GM21619 (cell line): ENCODE results near the gene TECTA.
"Not testable (repeated sequence)": the region's sequence is repeated elsewhere in the genome, so short reads cannot be mapped to it uniquely, and the experiment has no call there.

Source experiments
- ATAC-seq: cut with Tn5 transposase; IDR thresholded peaks from one replicate; pipeline ENCODE4 v1.9.1; 2021; ENCODE audit not compliant: unreplicated experiment

The TECTA gene

DNA sequence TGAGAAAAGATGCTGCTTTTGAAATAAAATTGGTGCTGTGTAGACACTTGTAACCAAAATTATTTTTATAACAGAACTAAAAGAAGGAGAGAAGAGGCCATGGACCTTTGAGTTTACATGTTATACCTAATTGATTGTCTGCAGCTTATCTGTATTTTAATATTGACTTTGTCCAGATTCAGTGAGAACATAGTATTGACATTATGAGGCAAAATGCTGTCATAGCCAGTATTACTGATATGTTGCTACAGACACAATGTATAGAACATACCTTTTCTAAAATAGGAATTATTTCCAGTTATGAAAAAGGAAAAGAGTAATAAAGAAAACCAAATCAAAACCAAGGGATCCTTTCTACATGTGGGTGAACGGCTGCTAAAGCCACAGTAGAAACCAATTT lies 11.5 kb upstream of the TECTA start:
- ATAC-seq = no peak

DNA sequence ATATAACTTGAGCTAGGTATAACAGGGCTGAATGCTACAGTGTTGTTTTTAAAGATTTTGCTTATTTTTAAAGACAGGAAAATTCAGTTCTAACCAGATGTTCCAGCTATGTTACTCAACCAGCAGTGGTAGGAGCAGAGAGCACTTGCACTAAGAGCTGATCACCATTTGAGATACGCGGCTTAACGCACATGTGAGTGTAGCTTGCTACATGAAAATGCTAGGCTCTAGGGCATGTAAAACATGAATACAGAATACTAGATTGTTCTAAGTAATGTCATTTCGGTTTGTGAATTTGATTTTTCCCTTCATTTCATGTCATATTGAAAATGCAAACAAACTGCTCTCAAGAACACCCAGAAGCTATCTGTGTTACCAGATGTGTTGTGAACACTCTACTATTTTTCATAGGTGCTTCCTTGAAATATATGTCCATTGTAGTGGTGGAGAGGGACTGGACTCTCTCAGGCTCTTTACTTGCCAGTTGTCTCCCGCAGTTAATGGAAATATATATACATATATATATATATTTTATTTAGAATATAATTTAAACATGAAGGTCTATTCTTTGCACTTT lies 10.8 kb upstream of the TECTA start:
- no peak for ATAC-seq

DNA sequence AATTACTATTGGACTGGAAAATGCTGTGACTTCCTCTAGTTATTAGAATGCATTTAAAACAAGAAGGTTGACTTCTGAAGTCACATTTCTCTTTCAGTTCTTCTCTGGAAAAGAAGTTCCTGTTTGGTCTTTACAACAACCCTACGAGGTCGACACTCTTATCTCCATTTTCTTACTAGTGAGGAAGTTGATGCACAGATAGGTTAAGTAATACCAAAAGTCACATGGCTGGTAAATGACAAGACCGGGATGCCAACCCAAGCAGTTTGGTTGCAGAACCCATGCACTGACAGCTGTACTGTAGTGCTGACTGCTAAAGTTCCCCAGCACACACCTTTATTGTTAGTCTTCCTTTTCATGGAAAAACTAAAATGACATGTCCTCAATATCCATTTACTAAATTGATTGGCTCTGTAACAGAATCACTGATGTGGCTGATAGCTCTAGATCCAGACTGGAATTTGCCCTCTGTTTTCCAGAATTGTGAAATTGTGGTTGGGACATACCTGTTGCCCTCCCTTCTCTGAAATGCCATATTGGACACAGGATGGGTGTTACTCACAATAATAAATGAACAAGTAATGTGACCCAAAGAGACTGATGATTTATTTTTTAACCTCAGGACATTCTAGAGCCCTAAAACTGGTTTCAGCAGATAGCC lies 9.4 kb upstream of the TECTA start:
- ATAC-seq = no peak

DNA sequence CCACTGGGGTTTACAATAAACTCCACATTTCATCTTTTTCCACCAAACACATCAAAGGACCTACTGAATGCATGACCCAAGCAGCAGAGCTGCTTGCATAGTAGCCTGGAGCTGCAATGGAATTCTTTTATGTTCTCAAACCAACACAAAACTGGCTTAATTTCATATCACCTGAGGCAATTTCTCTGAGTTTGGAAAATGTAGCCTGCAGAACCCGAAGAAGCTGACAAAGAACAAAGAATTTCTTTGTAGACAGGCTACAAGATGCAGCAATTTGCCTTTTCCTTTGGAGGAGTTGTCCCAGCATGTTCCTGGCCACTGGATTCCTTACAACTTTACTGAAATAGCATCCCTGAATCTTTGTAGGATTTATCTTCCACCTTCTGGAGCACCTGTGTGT lies 5.5 kb upstream of the TECTA start:
- no peak for ATAC-seq

DNA sequence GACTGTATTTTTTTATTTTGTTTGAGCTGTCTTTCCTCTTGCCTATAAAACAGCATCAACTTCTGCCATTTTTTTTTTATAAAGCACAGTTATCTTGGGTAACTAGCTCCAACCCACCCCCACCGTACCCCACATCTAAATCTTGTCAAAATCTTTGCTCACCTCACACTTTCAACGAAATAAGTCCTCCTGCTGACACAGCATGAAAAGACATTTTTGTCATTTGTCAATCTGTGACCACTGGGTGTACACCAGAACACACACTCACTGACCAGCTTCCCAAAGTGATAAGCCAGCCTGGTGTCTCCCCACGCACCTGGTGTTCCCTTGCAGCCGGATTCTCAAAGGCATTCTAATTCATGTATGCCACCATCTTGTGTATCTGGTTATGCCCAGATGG lies 1.7 kb upstream of the TECTA start:
- ATAC-seq = no peak

DNA sequence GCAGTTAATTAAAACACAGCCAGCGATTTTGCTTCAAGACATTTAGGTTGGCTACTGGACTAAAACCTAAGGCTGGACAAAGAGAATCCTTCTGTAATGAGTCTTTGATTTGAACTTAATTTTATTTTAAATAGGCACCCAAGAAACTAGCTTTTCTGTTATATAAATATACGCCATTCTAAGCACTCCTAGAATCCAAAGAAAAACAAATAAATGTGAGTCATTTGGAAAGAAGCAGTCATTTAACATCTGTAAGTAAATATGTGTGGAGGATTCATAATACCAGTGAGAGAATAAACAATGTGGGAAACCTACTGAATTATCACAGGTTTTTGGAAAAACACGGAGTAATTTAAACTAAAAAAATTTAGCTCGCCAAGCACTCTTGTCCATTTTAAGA lies 1.2 kb upstream of the TECTA start:
- ATAC-seq = no peak

DNA sequence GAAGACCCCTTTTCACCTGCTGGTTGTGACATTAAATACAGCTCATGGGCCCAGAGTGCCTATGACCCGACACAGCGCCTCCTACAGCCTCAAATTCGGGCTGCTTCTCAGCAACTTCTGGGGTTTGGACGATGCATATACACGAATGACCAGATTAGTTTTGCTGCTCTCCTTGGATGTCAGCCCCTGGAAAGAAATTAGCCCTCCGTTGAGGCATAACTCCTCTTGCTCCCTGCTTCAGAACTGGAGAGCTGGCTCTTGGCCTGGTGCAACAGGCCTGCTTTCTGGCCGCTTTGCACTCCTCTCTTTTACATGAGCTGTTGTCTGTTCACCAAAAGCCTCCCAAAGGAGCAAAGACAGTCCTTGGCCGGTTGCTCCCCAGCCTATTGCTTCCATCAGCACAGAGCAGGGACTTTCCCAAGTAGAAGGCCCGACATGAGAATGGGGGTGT lies 3.3 kb downstream of the TECTA start:
- ATAC-seq = no peak

DNA sequence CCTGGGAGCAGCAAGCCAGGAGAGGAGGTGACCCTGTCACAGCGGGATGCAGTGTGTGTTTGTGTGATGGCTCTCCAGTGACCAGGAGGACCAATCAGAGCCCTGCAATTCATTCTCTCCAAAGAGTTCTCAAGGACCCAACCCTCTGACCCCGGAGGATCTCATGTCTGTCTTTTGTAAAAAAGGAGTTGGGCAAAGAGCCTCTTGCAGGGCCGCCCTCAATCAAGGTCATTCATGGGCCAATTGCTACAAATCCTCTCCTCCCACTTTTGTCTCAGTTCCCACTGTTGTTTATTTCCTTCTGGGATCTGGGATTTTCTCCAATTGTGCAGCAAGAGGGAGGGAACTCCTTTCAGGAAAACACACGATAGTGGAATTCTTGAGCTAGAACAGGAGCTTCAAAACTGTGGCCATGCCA lies 4.0 kb downstream of the TECTA start:
- ATAC-seq = no peak

DNA sequence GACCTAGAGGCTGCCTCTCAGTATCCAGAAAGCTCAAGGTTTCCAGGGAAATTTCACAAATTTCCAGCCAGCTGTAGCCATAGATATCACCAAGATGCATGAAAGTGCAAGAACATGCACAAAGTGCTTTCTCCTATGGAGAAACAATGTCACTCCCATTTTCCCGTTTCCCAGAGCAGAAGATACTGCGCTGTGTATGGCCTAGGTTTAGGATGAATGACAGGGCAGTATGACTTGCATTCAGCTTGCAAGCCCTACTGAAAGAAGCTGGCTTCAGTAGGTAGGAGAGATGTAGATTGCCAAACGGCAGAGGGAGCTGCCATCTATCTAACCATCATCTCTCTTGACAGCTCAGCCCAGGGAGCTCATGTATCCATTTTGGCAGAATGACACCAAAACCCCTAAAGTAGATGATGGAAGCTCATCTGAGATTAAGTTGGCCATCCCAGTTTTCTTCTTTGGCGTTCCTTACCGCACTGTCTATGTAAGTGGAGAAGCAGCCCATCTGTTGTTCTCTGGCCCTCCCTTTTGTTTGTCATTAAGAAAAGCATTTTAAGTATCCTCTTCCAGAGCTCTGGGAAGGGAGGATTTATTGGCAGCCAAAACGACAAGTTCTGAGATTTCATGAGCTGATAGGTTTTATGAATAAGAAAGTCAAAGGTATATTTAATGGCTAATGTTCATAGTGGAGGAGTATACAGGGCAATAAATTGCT lies 4.6 kb downstream of the TECTA start:
- ATAC-seq = no peak

DNA sequence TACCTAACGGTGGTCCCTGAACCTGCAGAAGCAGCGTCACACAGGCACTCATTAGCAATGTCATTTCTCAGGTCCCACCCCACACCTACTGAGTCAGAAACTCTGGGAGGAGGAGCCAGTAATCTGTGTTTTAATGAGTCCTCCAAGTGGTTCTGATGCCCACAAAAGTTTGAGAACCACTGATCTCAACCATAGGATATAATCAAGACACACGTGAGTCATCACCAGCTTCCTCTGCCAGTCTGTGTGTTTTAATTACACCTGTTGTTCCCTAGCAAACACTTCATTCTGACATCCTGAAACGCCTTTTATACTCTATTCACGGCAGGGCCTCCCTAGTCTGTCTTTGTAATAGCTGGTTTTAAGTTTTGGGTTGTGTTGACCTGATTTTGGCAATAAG lies 5.8 kb downstream of the TECTA start:
- no peak for ATAC-seq

DNA sequence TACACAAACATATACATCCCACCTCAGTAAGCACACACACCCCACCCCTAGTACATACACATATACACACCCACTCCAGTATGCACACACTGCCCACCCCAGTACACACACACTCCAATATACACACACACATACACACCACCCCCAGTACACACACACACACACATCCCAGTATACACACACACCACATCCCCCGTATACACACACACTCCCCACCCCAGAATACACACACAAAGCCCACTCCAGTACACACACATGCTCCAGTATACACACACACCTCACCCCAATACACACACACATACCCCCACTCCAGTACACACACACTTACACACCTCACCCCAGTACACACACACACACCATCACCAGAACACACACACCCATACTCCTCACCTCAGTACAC lies 7.4 kb downstream of the TECTA start:
- no peak for ATAC-seq

DNA sequence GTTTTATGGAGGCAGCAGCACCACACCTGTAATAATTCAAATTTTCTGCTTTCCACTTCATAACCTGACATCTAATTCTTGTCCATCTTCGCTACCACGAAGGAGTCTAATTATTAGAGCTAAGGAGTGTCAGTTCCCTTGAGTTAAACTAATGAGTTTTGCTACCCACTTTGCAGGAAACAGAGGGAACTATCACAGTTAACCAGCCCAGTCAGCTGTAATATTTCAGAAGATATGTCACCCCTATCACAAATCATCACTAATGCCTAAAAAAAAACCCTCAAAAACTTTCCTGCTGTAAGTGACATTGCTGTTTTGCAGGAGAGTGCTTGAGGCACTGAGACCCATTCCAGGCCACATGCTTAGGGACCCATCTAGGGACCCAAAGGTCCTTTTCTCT lies 8.4 kb downstream of the TECTA start:
- no peak for ATAC-seq

DNA sequence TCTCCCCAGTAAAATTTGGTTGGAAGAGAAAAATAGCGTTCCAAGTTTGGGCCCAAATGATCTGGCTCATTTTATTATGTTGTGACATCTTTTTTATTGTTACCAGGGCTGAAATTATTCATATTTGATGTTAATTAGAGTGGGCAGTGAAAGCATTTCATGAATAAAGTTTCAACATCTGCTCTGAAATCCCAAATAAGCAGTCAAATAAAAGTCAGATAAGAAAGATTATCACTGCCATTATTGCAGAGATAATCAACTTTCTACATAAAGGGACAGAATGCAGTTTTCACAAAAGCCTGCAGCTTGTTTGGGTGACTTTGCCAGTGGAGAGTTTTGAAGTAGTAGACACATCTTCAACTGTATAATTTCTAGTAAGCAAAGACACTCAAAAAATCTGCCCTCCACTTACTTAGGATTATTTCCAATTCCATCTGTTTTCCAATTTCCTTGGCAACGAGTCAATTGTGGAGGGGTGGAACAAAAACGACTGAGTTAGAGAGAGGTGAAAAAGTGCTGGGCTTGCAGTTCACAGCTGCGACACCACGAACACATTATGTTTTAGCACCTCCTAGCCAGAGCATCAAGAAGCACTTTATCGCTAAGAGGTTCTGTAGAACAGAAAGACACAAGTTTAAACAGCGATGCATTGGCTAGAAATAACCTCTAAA lies 9.0 kb downstream of the TECTA start:
- ATAC-seq = no peak

DNA sequence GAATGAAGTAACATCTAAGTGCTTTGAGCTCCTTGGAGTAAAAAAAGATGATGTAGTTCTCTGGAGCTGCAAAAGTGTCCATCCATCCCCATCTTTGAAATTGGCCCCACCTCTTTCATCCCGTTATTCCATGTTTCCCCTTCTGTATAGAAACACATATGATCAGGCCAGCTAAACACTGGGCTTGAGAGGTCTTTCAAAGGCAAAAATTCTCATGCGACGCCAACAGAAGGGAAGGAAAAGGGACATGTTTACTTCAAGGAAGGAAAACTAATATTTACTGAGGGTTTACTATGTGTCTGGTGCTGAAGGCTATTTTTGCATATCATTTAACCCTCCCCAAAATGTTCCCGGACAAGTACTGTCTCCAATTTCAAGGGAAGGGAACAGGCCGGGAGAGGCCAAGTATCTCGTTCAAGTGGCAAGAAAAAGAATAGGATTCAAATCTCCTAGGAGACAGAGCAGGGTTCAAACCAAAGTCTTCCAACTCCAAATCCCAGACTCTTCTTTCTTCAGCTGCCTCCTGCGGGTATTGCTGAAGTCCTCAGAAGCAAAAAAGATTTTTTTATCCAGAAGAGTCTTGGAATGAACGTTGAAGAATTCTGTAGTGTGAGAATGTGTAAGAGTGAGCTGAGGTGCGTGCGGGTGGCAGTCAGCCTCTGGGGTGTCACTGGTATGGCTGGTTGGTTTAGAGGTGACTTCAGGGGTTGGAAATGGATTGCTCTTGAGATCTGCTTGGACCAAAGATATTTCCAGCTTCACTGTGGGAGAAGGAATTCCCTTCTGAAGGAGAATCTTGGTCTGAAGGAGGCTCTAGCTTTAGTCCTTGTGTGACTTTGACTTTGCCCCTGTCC lies 10.1 kb downstream of the TECTA start:
- ATAC-seq = no peak

DNA sequence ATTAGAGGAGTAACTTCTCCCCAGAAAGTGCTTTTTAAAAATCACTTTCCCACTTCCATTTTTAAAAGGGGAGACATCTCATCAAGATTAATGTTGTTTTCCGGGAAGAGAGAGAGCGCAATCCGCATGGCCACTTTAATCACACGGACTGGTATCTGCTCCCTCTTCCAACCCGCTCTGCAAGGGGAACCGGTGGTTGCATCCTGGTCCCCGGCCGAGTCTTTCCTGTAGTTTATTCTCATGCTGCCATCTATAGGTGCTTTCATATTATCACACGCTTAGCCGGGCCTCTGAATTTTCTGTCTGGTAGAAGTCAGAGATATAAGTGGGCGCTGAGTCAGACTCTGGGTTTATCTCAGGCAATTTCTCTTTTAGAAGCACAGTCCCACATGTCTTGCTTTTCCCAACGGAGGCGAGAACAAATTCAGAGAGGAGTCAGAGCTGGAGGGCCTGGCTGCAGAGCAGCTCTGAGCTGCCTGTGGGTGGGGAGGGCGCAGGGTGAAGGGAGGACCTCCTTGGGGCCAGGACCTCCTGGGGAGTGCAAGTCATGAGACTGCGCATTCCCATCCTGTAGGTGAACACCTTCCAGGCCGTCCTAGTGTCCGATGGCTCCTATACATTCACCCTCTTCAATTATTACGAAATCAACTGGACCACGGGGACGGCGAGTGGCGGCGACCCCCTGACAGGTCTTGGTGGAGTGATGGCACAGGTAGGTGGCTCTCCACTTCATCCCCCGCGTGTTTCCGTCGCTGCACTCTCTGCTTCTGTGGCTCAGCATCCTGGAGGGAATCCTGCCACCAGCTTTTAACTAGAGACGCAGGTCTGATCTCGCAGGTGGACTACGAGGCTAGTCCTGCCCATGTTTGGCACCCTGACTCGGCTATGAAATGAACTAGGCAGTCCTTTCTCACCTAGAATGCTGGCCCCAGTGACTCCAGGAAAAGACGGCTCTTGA lies 11.7 kb downstream of the TECTA start:
- ATAC-seq = no peak

DNA sequence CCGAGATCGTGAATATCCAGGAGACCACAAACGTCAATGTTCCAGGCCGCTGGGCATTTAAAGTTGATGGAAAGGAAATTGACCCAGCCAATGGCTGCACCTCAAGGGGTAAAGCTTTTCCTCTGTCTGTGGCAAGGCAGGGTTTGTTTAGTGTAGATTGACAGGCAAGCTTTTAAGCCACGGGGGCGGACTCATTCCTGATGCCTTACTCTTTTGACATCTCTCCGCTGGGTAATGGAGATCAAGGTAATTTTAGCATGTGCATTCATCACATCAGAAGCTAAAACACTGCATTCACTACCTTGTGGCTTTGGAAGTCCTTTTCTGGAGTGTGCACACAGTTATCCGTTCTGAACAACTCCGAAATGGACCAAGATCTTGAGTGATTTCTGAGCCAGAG lies 12.6 kb downstream of the TECTA start:
- ATAC-seq = no peak

DNA sequence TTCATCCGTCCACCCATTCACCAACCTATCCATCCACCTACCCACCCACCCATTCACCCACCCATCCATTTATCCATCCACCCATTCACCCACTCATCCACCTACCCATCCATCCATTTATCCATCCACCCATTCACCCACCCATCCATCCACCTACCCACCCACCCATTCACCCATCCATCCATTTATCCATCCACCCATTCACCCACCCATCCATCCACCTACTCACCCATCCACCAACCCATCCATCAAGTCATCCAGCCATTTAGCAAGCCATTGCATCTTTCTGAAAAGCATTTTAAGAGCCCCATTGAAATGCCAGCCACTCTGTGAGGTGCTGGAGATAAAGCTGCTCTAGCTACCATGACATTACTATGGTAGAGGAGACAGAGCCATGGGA lies 14.0 kb downstream of the TECTA start:
- ATAC-seq = not testable (repeated sequence)

DNA sequence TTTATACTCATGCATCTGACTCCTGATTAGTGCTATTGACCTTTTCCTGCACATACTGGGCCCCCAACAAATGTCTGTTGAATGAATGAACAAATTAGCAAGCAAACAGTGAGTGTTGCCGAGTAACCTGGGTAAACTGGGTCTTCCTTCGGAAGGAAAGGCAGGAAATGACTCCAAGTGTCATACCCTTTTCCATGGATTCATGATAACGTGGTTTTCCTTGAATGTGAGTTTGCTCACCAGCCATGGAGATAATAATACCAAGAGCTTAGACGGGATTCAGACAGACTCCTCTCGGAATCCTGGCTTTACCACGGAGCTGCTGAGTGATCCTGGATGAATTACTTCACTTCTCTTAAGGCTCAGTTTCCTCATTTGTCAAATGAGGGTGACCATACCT lies 16.7 kb downstream of the TECTA start:
- no peak for ATAC-seq

DNA sequence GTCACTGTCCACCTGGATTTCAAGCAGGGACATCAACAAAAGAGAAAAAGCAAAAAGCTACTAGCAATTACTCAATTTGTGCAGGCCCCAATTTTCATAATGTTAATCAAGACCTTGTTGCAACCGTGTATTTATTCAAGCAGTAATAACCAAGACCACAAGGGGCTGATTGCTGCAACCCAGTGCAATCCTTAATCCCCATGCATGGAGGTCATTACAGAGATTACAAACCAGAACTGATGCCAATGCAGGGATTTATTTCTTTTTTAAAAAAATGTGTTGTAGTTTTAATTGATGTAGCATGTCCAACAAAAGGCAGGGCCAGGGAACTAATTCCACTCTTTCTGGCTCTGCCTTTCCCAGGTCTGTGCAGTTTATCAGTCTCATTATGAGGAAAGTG lies 18.4 kb downstream of the TECTA start:
- no peak for ATAC-seq

DNA sequence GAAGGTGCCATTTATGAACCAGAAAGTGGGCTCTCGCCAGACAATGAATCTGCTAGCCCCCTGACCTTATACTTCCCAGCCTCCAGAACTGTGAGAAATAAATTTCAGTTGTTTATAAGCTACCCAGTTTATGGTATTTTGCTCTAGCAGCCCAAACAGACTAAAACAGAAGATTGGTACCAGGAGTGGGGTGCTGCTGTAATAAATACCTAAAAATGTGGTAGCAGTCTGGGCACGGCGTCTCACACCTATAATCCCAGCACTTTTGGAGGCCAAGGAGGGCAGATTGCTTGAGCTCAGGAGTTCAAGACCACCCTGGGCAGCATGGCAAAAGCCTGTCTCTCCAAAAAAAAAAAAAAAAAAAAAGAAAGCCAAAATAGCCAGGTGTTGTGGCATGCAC lies 21.3 kb downstream of the TECTA start:
- ATAC-seq = no peak
